Caco-2 (cell line): Measurements from ENCODE around the gene PLCB1. TPM values are rescaled to one million over a fixed set of nuclear protein-coding genes. Genes with fewer than 3 reads are reported as not detected.

Experiments used
- BruUV-seq: library from RNA; stranded (reverse); fragments of 400-500 nt; replicated peaks from 2 replicates; lab custom pipeline; 2021; lab: Mats Ljungman, UMichigan
- CTCF ChIA-PET: fragments of 300-600 bp; sonication (Branson Sonifier 250); formaldehyde crosslinking; loops from one replicate; lab custom pipeline; 2022; ENCODE audit warnings: antibody characterized with exemption; lab: Charles Lee
- POLR2A ChIA-PET: fragments of 300-600 bp; sonication (Branson Sonifier 250); formaldehyde crosslinking; loops from one replicate; lab custom pipeline; 2022; ENCODE audit warnings: antibody characterized with exemption; lab: Charles Lee
- DNase-seq, 2 experiments: peaks; one replicate each; pipeline versions ENCODE4 v3.0.0 to v3.0.0-alpha.2; 2020 to 2022
- H3K27me3 ChIP-seq: replicated peaks from 2 replicates; pipeline ENCODE4 v1.6.0; 2011; ENCODE audit warnings: low read length; ENCODE audit not compliant: control insufficient read depth, insufficient read depth
- H3K36me3 ChIP-seq: 2 replicates; pipeline ENCODE4 v1.5.1; 2011; ENCODE audit warnings: low read length; ENCODE audit not compliant: control insufficient read depth, insufficient read depth
- H3K4me1 ChIP-seq: fragments of 250-450 bp; sonication (Bioruptor Pico); 2 replicates; pipeline ENCODE4 v1.5.1; 2020; ENCODE audit warnings: mild to moderate bottlenecking
- H3K4me3 ChIP-seq: 2 replicates; pipeline ENCODE4 v1.5.1; 2011; ENCODE audit warnings: low read depth, mild to moderate bottlenecking, control low read depth, low read length
- H3K9me3 ChIP-seq: fragments of 250-450 bp; sonication (Bioruptor Pico); 2 replicates; pipeline ENCODE4 v1.5.1; 2020; ENCODE audit warnings: mild to moderate bottlenecking, moderate library complexity
- H3K27ac Mint-ChIP-seq: one replicate; pipeline ENCODE4 v1.8.0; 2022; ENCODE audit warnings: mixed read lengths; ENCODE audit not compliant: unreplicated experiment
- H3K27me3 Mint-ChIP-seq: one replicate; pipeline ENCODE4 v1.8.0; 2022; ENCODE audit warnings: mixed read lengths; ENCODE audit not compliant: insufficient read depth, unreplicated experiment
- H3K36me3 Mint-ChIP-seq: one replicate; pipeline ENCODE4 v1.8.0; 2022; ENCODE audit warnings: mild to moderate bottlenecking, mixed read lengths; ENCODE audit not compliant: insufficient read depth, unreplicated experiment
- H3K4me1 Mint-ChIP-seq: one replicate; pipeline ENCODE4 v1.8.0; 2022; ENCODE audit warnings: low read depth, mixed read lengths; ENCODE audit not compliant: unreplicated experiment
- H3K4me3 Mint-ChIP-seq: one replicate; pipeline ENCODE4 v1.8.0; 2022; ENCODE audit warnings: mild to moderate bottlenecking, moderate library complexity, mixed read lengths; ENCODE audit not compliant: unreplicated experiment
- H3K9me3 Mint-ChIP-seq: one replicate; pipeline ENCODE4 v1.8.0; 2022; ENCODE audit warnings: mixed read lengths; ENCODE audit not compliant: unreplicated experiment
- intact Hi-C: fragments of 100-400 bp; cut with micrococcal nuclease; formaldehyde crosslinking; loops from one replicate; pipeline ENCODE4 v1.10.0; 2022; ENCODE audit not compliant: unreplicated experiment
- total RNA-seq: library from RNA; stranded (reverse); gene quantifications from 2 replicates; pipeline ENCODE4 v1.2.3, GENCODE V29; 2022
- TF ChIP-seq, protein P1 (sequence below), 2 experiments: fragments of 200-600 bp in 1 of 2; IDR thresholded peaks; 1 replicate in 1 of 2; 2 replicates in 1 of 2; pipeline versions ENCODE4 v1.5.1 to v1.8.0; 2011 to 2022; ENCODE audit warnings: antibody characterized with exemption in 1 of 2, control low read depth in 1 of 2, inconsistent platforms in 1 of 2, low read depth in 1 of 2, low read length in 1 of 2, mild to moderate bottlenecking in 1 of 2, moderate library complexity in 1 of 2; ENCODE audit not compliant: insufficient read depth in 1 of 2, severe bottlenecking in 1 of 2, unreplicated experiment in 1 of 2

The PLCB1 gene
- total RNA-seq, 1 experiment from 2014 or later: 105 TPM

DNA sequence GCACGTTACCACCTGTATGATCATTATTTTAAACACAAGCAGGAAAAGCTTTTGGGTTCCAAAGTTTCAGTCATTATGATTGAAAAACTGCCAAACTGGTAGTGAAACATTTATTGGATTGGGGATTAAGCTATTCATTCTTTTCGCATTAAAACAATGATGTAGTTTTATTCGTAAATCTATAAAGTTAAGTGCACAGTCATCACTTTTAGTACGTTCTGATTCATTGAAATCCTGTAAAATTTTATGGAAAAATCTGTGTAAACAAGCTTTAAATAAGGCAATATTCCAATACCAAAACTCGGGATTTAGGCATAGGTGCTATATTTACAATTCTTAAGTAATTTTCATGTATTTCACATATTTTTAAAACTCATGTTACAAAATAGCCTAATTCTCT lies 379.9 kb downstream of the PLCB1 start:
- CTCF ChIA-PET: no interaction called here
- no peaks in the 10 kb centered on the region for H3K9me3 ChIP-seq

DNA sequence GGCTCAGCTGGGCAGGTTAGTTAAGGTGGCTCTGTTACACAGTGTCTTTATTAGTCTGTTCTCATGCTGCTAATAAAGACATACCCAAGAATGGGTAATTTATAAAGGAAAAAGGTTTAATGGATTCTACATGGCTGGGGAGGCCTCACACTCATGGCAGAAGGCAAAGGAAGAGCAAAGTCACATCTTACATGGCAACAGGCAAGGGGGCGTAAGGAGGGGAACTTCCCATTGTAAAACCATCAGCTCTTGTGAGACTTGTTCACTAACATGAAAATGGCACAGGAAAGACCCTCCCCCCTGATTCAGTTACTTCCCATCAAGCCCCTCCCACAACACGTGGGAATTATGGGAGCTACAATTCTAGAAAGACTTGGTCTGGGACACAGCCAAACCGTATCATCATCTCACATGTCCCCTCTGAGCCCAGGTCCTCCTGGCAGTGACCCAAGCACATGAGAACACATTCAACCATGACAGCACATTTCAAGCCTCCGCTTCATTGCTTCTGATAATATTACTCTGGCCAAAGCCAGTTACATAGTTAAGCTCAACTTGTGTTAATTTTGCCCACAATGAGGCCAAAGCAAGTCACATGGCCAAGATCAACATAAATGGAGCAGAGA lies 383.9 kb downstream of the PLCB1 start:
- BruUV-seq: no TSS peak
- TF ChIP-seq, protein P1, sequence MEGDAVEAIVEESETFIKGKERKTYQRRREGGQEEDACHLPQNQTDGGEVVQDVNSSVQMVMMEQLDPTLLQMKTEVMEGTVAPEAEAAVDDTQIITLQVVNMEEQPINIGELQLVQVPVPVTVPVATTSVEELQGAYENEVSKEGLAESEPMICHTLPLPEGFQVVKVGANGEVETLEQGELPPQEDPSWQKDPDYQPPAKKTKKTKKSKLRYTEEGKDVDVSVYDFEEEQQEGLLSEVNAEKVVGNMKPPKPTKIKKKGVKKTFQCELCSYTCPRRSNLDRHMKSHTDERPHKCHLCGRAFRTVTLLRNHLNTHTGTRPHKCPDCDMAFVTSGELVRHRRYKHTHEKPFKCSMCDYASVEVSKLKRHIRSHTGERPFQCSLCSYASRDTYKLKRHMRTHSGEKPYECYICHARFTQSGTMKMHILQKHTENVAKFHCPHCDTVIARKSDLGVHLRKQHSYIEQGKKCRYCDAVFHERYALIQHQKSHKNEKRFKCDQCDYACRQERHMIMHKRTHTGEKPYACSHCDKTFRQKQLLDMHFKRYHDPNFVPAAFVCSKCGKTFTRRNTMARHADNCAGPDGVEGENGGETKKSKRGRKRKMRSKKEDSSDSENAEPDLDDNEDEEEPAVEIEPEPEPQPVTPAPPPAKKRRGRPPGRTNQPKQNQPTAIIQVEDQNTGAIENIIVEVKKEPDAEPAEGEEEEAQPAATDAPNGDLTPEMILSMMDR (IDR thresholded peaks at IDR 0.05; ENCODE audit: insufficient read depth in 1 of 2, low read depth in 1 of 2, low read length in 1 of 2, severe bottlenecking in 1 of 2, unreplicated experiment in 1 of 2): no peak
- ChIA-PET POLR2A (no interaction called here), CTCF (no interaction called here)
- Histone ChIP-seq H3K36me3 (no peaks in the 10 kb centered on the region), H3K27me3 (no peaks in the 10 kb centered on the region), H3K4me3 (no peak overlapping the region), H3K9me3 (no peaks in the 10 kb centered on the region), H3K4me1 (no peaks in the 10 kb centered on the region)
- Mint-ChIP-seq H3K27me3 (no peaks in the 10 kb centered on the region), H3K9me3 (peaks cover 17% of the 10 kb centered on the region), H3K4me1 (no peaks in the 10 kb centered on the region), H3K27ac (no peak overlapping the region), H3K4me3 (no peak overlapping the region), H3K36me3 (peaks cover 6% of the 10 kb centered on the region)
- no peak for DNase-seq
- intact Hi-C loops: no loop called here

More for the DNA sequence above, 379.9 kb downstream of the PLCB1 start:
- H3K36me3 Mint-ChIP-seq: peaks cover 3% of the 10 kb centered on the region
- H3K9me3 Mint-ChIP-seq: peaks cover 17% of the 10 kb centered on the region
- no TSS peak for BruUV-seq
- no peaks in the 10 kb centered on the region for H3K4me1 Mint-ChIP-seq
- intact Hi-C loops: no loop called here
- POLR2A ChIA-PET: no interaction called here
- Histone ChIP-seq H3K4me1 (no peaks in the 10 kb centered on the region), H3K27me3 (no peaks in the 10 kb centered on the region), H3K4me3 (no peak overlapping the region), H3K36me3 (no peaks in the 10 kb centered on the region)
- no peak overlapping the region for H3K27ac Mint-ChIP-seq
- TF ChIP-seq, protein P1 (IDR thresholded peaks at IDR 0.05; ENCODE audit: insufficient read depth in 1 of 2, low read depth in 1 of 2, low read length in 1 of 2, severe bottlenecking in 1 of 2, unreplicated experiment in 1 of 2): no peak
- no peaks in the 10 kb centered on the region for H3K27me3 Mint-ChIP-seq
- H3K4me3 Mint-ChIP-seq: no peak overlapping the region
- no peak for DNase-seq

DNA sequence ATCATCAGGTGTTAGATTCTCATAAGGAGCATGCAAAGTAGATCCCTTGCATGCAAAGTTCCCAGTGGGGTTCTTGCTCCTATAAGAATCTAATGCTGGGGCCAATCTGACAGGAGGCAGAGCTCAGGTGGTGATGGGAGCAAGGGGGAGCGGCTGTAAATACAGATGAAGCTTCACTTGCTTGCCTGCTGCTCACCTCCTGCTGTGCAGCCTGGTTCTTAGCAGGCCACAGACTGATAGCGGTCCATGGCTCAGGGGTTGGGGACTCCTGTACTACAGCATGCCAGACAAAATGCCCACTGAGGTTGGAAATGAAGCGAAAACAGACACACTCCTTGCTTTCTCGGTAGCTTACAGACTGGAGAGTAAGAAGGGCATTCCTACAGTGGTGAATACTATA lies 386.8 kb downstream of the PLCB1 start:
- Histone ChIP-seq H3K4me3 (no peak overlapping the region), H3K27me3 (no peaks in the 10 kb centered on the region), H3K36me3 (no peaks in the 10 kb centered on the region), H3K9me3 (no peaks in the 10 kb centered on the region), H3K4me1 (no peaks in the 10 kb centered on the region)
- no peak for DNase-seq
- Mint-ChIP-seq H3K36me3 (peaks cover 6% of the 10 kb centered on the region), H3K9me3 (peaks cover 17% of the 10 kb centered on the region), H3K27me3 (no peaks in the 10 kb centered on the region), H3K4me3 (no peak overlapping the region), H3K27ac (no peak overlapping the region), H3K4me1 (no peaks in the 10 kb centered on the region)
- TF ChIP-seq, protein P1 (IDR thresholded peaks at IDR 0.05; ENCODE audit: insufficient read depth in 1 of 2, low read depth in 1 of 2, low read length in 1 of 2, severe bottlenecking in 1 of 2, unreplicated experiment in 1 of 2): no peak
- no TSS peak for BruUV-seq
- POLR2A ChIA-PET: no interaction called here
- intact Hi-C loops: no loop called here
- CTCF ChIA-PET: no interaction called here
